HepG2 (cell line): ENCODE data around the gene NME2. TPM values are rescaled to one million over a fixed set of nuclear protein-coding genes. Genes with fewer than 3 reads are reported as not detected.

ENCODE experiments used
- ELK4 ChIP-seq: sonication (generic); formaldehyde crosslinking; IDR thresholded peaks from 2 replicates; pipeline ENCODE4 v1.9.0; 2021; ENCODE audit warnings: missing genetic modification reagents, borderline replicate concordance
- GRHL1 ChIP-seq: sonication (generic); formaldehyde crosslinking; conservative IDR thresholded peaks from 2 replicates; pipeline ENCODE4 v1.8.0; 2022; ENCODE audit warnings: missing genetic modification reagents
- HHEX ChIP-seq: IDR thresholded peaks from 2 replicates; pipeline ENCODE4 v1.6.1; 2016; ENCODE audit warnings: control low read depth
- KDM2A ChIP-seq: sonication (generic); formaldehyde crosslinking; IDR thresholded peaks from 2 replicates; pipeline ENCODE4 v1.4.0; 2020; ENCODE audit warnings: low read depth, missing genetic modification reagents, borderline replicate concordance
- MAFK ChIP-seq, 2 experiments: IDR thresholded peaks in 1 of 2; conservative IDR thresholded peaks in 1 of 2; 2 replicates each; pipeline ENCODE4 v1.6.1; 2011; ENCODE audit warnings: improper control_type of control experiment in 2 of 2, low read length in 2 of 2
- NKX3-1 ChIP-seq: sonication (generic); formaldehyde crosslinking; IDR thresholded peaks from 2 replicates; pipeline ENCODE4 v1.5.0; 2020; ENCODE audit warnings: missing genetic modification reagents
- ZBED4 ChIP-seq: sonication (generic); formaldehyde crosslinking; IDR thresholded peaks from 2 replicates; pipeline ENCODE4 v1.4.0; 2020; ENCODE audit warnings: missing genetic modification reagents, borderline replicate concordance
- ZNF230 ChIP-seq: sonication (generic); formaldehyde crosslinking; IDR thresholded peaks from 2 replicates; pipeline ENCODE4 v1.4.0; 2020; ENCODE audit warnings: mild to moderate bottlenecking, missing genetic modification reagents
- polyA plus RNA-seq, 8 experiments: library from polyadenylated mRNA; depleted of rRNA in 3 of 8; stranded (reverse) in 7 of 8; unstranded in 1 of 8; fragments of >200 nt; fragmentation: Illumina TruSeq in 4 of 8; extraction: Trizol in 4 of 8; gene quantifications; 2 replicates each; pipeline versions ENCODE4 v1.2.1 to v1.2.3, GENCODE V29; 2011 to 2016; ENCODE audit warnings: low read depth in 4 of 8, missing spikeins in 1 of 8, mixed read lengths in 1 of 8; ENCODE audit not compliant: insufficient read depth in 1 of 8
- total RNA-seq, 5 experiments: library from RNA; depleted of rRNA; stranded (reverse); fragments of >200 nt; fragmentation: Illumina TruSeq; extraction: Trizol; gene quantifications; 2 replicates each; pipeline ENCODE4 v1.2.3, GENCODE V29; 2016; ENCODE audit warnings: low read depth in 1 of 5
- TF ChIP-seq, protein P1 (sequence below): fragments of 450-650 bp; IDR thresholded peaks from 2 replicates; pipeline ENCODE4 v1.6.1; 2017
- TF ChIP-seq, protein P2 (sequence below): sonication (generic); formaldehyde crosslinking; IDR thresholded peaks from 2 replicates; pipeline ENCODE4 v1.4.0; 2020; ENCODE audit warnings: missing genetic modification reagents
- TF ChIP-seq, protein P3 (sequence below): sonication (generic); formaldehyde crosslinking; IDR thresholded peaks from 2 replicates; pipeline ENCODE4 v1.5.0; 2020; ENCODE audit warnings: missing genetic modification reagents
- TF ChIP-seq, protein P4 (sequence below): sonication (generic); formaldehyde crosslinking; IDR thresholded peaks from 2 replicates; pipeline ENCODE4 v1.5.0; 2020; ENCODE audit warnings: mild to moderate bottlenecking, missing genetic modification reagents, moderate library complexity

NME2 gene
- total and polyA plus RNA-seq, 2 of the 13 experiments (the other 11 are each of a cell fraction or from before 2014, with no cell fraction given): 790 to 1,213 TPM

GRCh38 chr17:51166987-51167931 is 1.0 kb downstream of the NME2 start (continued):
- TF ChIP-seq MAFK (conservative IDR thresholded peaks at IDR 0.05 in 1 of 2, IDR thresholded peaks at IDR 0.05 in 1 of 2; ENCODE audit: low read length in 2 of 2) (no peak), NKX3-1 (CRISPR knock-in tag) (no peak), ELK4 (CRISPR knock-in tag) (no peak), KDM2A (peak; percentile 64), ZNF230 (CRISPR knock-in tag) (peak; percentile 85), ZBED4 (peak; percentile 89; the same call in 1 of the 2 replicates), GRHL1 (CRISPR knock-in tag) (no peak), HHEX (no peak)
- TF ChIP-seq, protein P1, sequence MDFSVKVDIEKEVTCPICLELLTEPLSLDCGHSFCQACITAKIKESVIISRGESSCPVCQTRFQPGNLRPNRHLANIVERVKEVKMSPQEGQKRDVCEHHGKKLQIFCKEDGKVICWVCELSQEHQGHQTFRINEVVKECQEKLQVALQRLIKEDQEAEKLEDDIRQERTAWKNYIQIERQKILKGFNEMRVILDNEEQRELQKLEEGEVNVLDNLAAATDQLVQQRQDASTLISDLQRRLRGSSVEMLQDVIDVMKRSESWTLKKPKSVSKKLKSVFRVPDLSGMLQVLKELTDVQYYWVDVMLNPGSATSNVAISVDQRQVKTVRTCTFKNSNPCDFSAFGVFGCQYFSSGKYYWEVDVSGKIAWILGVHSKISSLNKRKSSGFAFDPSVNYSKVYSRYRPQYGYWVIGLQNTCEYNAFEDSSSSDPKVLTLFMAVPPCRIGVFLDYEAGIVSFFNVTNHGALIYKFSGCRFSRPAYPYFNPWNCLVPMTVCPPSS: no peak
- TF ChIP-seq, protein P2, sequence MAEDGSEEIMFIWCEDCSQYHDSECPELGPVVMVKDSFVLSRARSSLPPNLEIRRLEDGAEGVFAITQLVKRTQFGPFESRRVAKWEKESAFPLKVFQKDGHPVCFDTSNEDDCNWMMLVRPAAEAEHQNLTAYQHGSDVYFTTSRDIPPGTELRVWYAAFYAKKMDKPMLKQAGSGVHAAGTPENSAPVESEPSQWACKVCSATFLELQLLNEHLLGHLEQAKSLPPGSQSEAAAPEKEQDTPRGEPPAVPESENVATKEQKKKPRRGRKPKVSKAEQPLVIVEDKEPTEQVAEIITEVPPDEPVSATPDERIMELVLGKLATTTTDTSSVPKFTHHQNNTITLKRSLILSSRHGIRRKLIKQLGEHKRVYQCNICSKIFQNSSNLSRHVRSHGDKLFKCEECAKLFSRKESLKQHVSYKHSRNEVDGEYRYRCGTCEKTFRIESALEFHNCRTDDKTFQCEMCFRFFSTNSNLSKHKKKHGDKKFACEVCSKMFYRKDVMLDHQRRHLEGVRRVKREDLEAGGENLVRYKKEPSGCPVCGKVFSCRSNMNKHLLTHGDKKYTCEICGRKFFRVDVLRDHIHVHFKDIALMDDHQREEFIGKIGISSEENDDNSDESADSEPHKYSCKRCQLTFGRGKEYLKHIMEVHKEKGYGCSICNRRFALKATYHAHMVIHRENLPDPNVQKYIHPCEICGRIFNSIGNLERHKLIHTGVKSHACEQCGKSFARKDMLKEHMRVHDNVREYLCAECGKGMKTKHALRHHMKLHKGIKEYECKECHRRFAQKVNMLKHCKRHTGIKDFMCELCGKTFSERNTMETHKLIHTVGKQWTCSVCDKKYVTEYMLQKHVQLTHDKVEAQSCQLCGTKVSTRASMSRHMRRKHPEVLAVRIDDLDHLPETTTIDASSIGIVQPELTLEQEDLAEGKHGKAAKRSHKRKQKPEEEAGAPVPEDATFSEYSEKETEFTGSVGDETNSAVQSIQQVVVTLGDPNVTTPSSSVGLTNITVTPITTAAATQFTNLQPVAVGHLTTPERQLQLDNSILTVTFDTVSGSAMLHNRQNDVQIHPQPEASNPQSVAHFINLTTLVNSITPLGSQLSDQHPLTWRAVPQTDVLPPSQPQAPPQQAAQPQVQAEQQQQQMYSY (CRISPR knock-in tag): no peak
- TF ChIP-seq, protein P3, sequence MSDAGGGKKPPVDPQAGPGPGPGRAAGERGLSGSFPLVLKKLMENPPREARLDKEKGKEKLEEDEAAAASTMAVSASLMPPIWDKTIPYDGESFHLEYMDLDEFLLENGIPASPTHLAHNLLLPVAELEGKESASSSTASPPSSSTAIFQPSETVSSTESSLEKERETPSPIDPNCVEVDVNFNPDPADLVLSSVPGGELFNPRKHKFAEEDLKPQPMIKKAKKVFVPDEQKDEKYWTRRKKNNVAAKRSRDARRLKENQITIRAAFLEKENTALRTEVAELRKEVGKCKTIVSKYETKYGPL (CRISPR knock-in tag): no peak
- TF ChIP-seq, protein P4, sequence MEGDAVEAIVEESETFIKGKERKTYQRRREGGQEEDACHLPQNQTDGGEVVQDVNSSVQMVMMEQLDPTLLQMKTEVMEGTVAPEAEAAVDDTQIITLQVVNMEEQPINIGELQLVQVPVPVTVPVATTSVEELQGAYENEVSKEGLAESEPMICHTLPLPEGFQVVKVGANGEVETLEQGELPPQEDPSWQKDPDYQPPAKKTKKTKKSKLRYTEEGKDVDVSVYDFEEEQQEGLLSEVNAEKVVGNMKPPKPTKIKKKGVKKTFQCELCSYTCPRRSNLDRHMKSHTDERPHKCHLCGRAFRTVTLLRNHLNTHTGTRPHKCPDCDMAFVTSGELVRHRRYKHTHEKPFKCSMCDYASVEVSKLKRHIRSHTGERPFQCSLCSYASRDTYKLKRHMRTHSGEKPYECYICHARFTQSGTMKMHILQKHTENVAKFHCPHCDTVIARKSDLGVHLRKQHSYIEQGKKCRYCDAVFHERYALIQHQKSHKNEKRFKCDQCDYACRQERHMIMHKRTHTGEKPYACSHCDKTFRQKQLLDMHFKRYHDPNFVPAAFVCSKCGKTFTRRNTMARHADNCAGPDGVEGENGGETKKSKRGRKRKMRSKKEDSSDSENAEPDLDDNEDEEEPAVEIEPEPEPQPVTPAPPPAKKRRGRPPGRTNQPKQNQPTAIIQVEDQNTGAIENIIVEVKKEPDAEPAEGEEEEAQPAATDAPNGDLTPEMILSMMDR (CRISPR knock-in tag): peak; percentile 90
